ENCODE data around the gene ZNF211. TPM values are rescaled to one million over a fixed set of nuclear protein-coding genes. Genes with fewer than 3 reads are reported as not detected.

Gene ZNF211
- total and polyA plus RNA-seq, 9 of the 15 experiments (the other 6 are each of a cell fraction or from before 2014, with no cell fraction given): 1.3 to 11.6 (median 4.5) TPM

GRCh38 chr19:57668635-57669034 lies 35.7 kb downstream of the ZNF211 start, which contains the start of gene ZSCAN4:
TSS of gene ZSCAN4 (plus strand) at chr19:57668935. CDS start at chr19:57676146, 7,211 bp downstream.
- Histone ChIP-seq H3K9me3 (replicated peaks; ENCODE audit: control insufficient read depth, insufficient read depth, low read depth, low read length) (no peaks in the 10 kb centered on the region), H3K27ac (ENCODE audit: extremely low read depth, low read depth, low read length) (no peak within 1 kb of the TSS), H3K4me1 (replicated peaks in 1 of 2; ENCODE audit: control insufficient read depth in 2 of 2, insufficient read depth in 2 of 2, low read length in 2 of 2) (peaks cover 0 to 8% of the 10 kb centered on the region in 2 experiments; a peak in 3 of 5 replicates), H3K4me3 (no peak within 1 kb of the TSS), H2AFZ (ENCODE audit: low read depth, low read length) (no peak within 1 kb of the TSS), H3K9me1 (ENCODE audit: control insufficient read depth, insufficient read depth, low read length) (no peaks in the 10 kb centered on the region), H3K4me2 (ENCODE audit: insufficient read depth, low read length) (no peak within 1 kb of the TSS), H3K79me2 (ENCODE audit: control insufficient read depth, insufficient read depth, low read length) (no peaks in the 10 kb centered on the region), H3K36me3 (ENCODE audit: control insufficient read depth, insufficient read depth, low read length) (no peaks in the 10 kb centered on the region), H3K27me3 (ENCODE audit: control insufficient read depth in 2 of 2, insufficient read depth in 2 of 2, low read length in 2 of 2) (peaks cover 12 to 20% of the 10 kb centered on the region in 2 experiments), H3K9ac (ENCODE audit: insufficient read depth in 1 of 2, low read depth in 2 of 2, low read length in 2 of 2) (no peak within 1 kb of the TSS), H4K20me1 (replicated peaks; ENCODE audit: control insufficient read depth, insufficient read depth, low read length) (no peaks in the 10 kb centered on the region)
- DNase-seq (ENCODE audit: extremely low read depth in 1 of 4, low spot score in 3 of 4) (no peak), FAIRE-seq (no peak), ATAC-seq (no peak)
- intact Hi-C loops (cut with micrococcal nuclease): no loop called here
- TF ChIP-seq CBX2 (IDR thresholded peaks at IDR 0.05; ENCODE audit: insufficient read depth, low read length, poor library complexity, severe bottlenecking) (no peak), SRF (CRISPR knock-in tag; IDR thresholded peaks at IDR 0.05) (no peak), SIX5 (IDR thresholded peaks at IDR 0.05; ENCODE audit: borderline replicate concordance in 1 of 2, insufficient read depth in 1 of 2, low read depth in 1 of 2, low read length in 2 of 2) (no peak), RAD51 (IDR thresholded peaks at IDR 0.05; ENCODE audit: borderline replicate concordance, low read depth) (no peak), TAF15 (IDR thresholded peaks at IDR 0.05; ENCODE audit: low read depth, low read length) (no peak), SFPQ (IDR thresholded peaks at IDR 0.05; ENCODE audit: low read depth, low read length) (no peak), SMAD4 (CRISPR knock-in tag; conservative IDR thresholded peaks at IDR 0.05) (no peak), CHCHD3 (CRISPR knock-in tag; IDR thresholded peaks at IDR 0.05) (no peak), POLR3G (IDR thresholded peaks at IDR 0.05; ENCODE audit: extremely low read depth, insufficient read length, insufficient replicate concordance) (no peak), CEBPG (CRISPR knock-in tag; IDR thresholded peaks at IDR 0.05) (no peak), CEBPG (tag; conservative IDR thresholded peaks at IDR 0.05 in 1 of 2, IDR thresholded peaks at IDR 0.05 in 1 of 2) (no peak), RBM25 (IDR thresholded peaks at IDR 0.05; ENCODE audit: low read depth, low read length, severe bottlenecking) (no peak), CXXC5 (CRISPR knock-in tag; IDR thresholded peaks at IDR 0.05) (no peak), POLR2H (tag; IDR thresholded peaks at IDR 0.05; ENCODE audit: low read depth) (no peak), ETV6 (IDR thresholded peaks at IDR 0.05; ENCODE audit: borderline replicate concordance in 1 of 2, low read depth in 2 of 2, low read length in 1 of 2) (no peak), ETV6 (CRISPR knock-in tag; IDR thresholded peaks at IDR 0.05; ENCODE audit: borderline replicate concordance) (no peak), ZNF174 (CRISPR knock-in tag; IDR thresholded peaks at IDR 0.05) (no peak), NFYB (IDR thresholded peaks at IDR 0.05; ENCODE audit: extremely low read depth, insufficient read length) (no peak), ZNF77 (CRISPR knock-in tag; IDR thresholded peaks at IDR 0.05) (no peak), ZC3H4 (CRISPR knock-in tag; IDR thresholded peaks at IDR 0.05; ENCODE audit: borderline replicate concordance) (no peak), CCNT2 (IDR thresholded peaks at IDR 0.05; ENCODE audit: borderline replicate concordance, extremely low read depth, insufficient read length, low read depth, low read length) (no peak)
- POLR2A ChIA-PET: no interaction called here
- CTCF ChIA-PET (ENCODE audit: low intra/inter-chr PET ratio): no interaction called here
- 0% methylated on average over 2 of the region's 2 CpGs for WGBS (ENCODE audit: insufficient coverage, low coverage, missing lambda C conversion rate)
- BruUV-seq (replicated peaks): no TSS peak
- in situ Hi-C loops (cut with MboI): no loop called here

All from K562 (cell line).